ENCODE measurements around the gene RAB35. TPM values are rescaled to one million over a fixed set of nuclear protein-coding genes. Genes with fewer than 3 reads are reported as not detected.
A peak's percentile ranks its signal among the peaks of the same experiment; 100 is the strongest.
"Not testable (repeated sequence)": the region's sequence is repeated elsewhere in the genome, so short reads cannot be mapped to it uniquely, and the experiment has no call there.

RAB35 gene
- total RNA-seq, 5 donors from 2014 or later (not counting 1 experiment from before 2014, with no cell fraction given): 34.0 to 76.5 (median 60.6) TPM

GRCh38 chr12:120051535-120051934 is 65.0 kb downstream of the RAB35 start:
- Histone ChIP-seq H3K36me3 (ENCODE audit: control insufficient read depth in 2 of 2, extremely low read depth in 1 of 2, insufficient read depth in 1 of 2, low read length in 1 of 2) (peaks cover 0 to 3% of the 10 kb centered on the region in 2 donors), H3K4me3 (ENCODE audit: control insufficient read depth in 1 of 2, extremely low read depth in 1 of 2, low read length in 1 of 2) (no peak overlapping the region), H3K27ac (ENCODE audit: low read length) (no peak overlapping the region), H3K4me1 (ENCODE audit: control insufficient read depth in 1 of 2, extremely low read depth in 1 of 2, insufficient read depth in 2 of 2, low read length in 2 of 2) (peaks cover 5 to 9% of the 10 kb centered on the region in 2 experiments), H3K9me3 (no peaks in the 10 kb centered on the region), H3K27me3 (replicated peaks in 1 of 2; ENCODE audit: control insufficient read depth in 2 of 2, extremely low read depth in 1 of 2, insufficient read depth in 2 of 2, low read length in 1 of 2) (no peaks in the 10 kb centered on the region)
- Mint-ChIP-seq H3K36me3 (peaks cover 33% of the 10 kb centered on the region), H3K9me3 (peaks cover 0 to 7% (median 0%) of the 10 kb centered on the region in 3 donors), H3K4me1 (peaks cover 37 to 47% (median 42%) of the 10 kb centered on the region in 3 donors), H3K27ac (no peak overlapping the region), H3K27me3 (no peaks in the 10 kb centered on the region), H3K4me3 (no peak overlapping the region)
- ChIA-PET CTCF (interaction anchor here in 1 of 2 donors (0.8 kb wide), 1 partner anchor 1674 kb away, joined by 3 read pairs; no protein-coding TSS in a partner anchor), POLR2A (no interaction called here)
- ATAC-seq (replicated peaks in 1 of 4): no peak
- WGBS (ENCODE audit: insufficient coverage): no CpG with 5 or more reads among the region's 3 CpGs
- no peak for DNase-seq

GRCh38 chr12:120049426-120049825 is 67.1 kb downstream of the RAB35 start:
- peaks cover 5 to 9% of the 10 kb centered on the region in 2 experiments for H3K4me1 ChIP-seq (ENCODE audit: control insufficient read depth in 1 of 2, extremely low read depth in 1 of 2, insufficient read depth in 2 of 2, low read length in 2 of 2)
- POLR2A ChIA-PET: interaction anchor here in 1 of 2 donors (0.5 kb wide), 1 partner anchor 42 kb away, joined by 6 read pairs; no protein-coding TSS in a partner anchor
- H3K4me3 ChIP-seq (ENCODE audit: control insufficient read depth in 1 of 2, extremely low read depth in 1 of 2, low read length in 1 of 2): no peak overlapping the region
- DNase-seq (no peak), ATAC-seq (replicated peaks in 1 of 4) (no peak)
- H3K36me3 ChIP-seq (ENCODE audit: control insufficient read depth in 2 of 2, extremely low read depth in 1 of 2, insufficient read depth in 1 of 2, low read length in 1 of 2): peaks cover 0 to 3% of the 10 kb centered on the region in 2 donors
- WGBS (ENCODE audit: insufficient coverage): no CpG with 5 or more reads among the region's 6 CpGs
- H3K27ac ChIP-seq (ENCODE audit: low read length): no peak overlapping the region
- no peaks in the 10 kb centered on the region for H3K27me3 ChIP-seq (replicated peaks in 1 of 2; ENCODE audit: control insufficient read depth in 2 of 2, extremely low read depth in 1 of 2, insufficient read depth in 2 of 2, low read length in 1 of 2)
- H3K27ac Mint-ChIP-seq: peak overlapping the region; percentile 40 to 89
- H3K27me3 Mint-ChIP-seq: no peaks in the 10 kb centered on the region
- H3K4me3 Mint-ChIP-seq: no peak overlapping the region
- peaks cover 39% of the 10 kb centered on the region for H3K36me3 Mint-ChIP-seq
- peaks cover 0 to 7% (median 0%) of the 10 kb centered on the region in 3 donors for H3K9me3 Mint-ChIP-seq
- H3K4me1 Mint-ChIP-seq: peaks cover 37 to 49% (median 45%) of the 10 kb centered on the region in 3 donors
- CTCF ChIA-PET: no interaction called here
- H3K9me3 ChIP-seq: no peaks in the 10 kb centered on the region

GRCh38 chr12:120048263-120048662 is 68.3 kb downstream of the RAB35 start:
- no peak overlapping the region for H3K4me3 ChIP-seq (ENCODE audit: control insufficient read depth in 1 of 2, extremely low read depth in 1 of 2, low read length in 1 of 2)
- Mint-ChIP-seq H3K4me1 (peaks cover 37 to 46% (median 43%) of the 10 kb centered on the region in 3 donors), H3K27ac (peak overlapping the region; percentile 88 to 89), H3K36me3 (peaks cover 43% of the 10 kb centered on the region), H3K4me3 (peak overlapping the region in 1 of 3 donors; percentile 5), H3K27me3 (no peaks in the 10 kb centered on the region), H3K9me3 (peaks cover 0 to 7% (median 0%) of the 10 kb centered on the region in 3 donors)
- H3K4me1 ChIP-seq (ENCODE audit: control insufficient read depth in 1 of 2, extremely low read depth in 1 of 2, insufficient read depth in 2 of 2, low read length in 2 of 2): peaks cover 5 to 9% of the 10 kb centered on the region in 2 experiments
- no peaks in the 10 kb centered on the region for H3K27me3 ChIP-seq (replicated peaks in 1 of 2; ENCODE audit: control insufficient read depth in 2 of 2, extremely low read depth in 1 of 2, insufficient read depth in 2 of 2, low read length in 1 of 2)
- POLR2A ChIA-PET: interaction anchor here (1.2 to 1.4 kb wide), 3 partner anchors 9 to 34 kb away, joined by 3 to 4 read pairs (median 3); no protein-coding TSS in a partner anchor
- CTCF ChIA-PET: interaction anchor here in 1 of 2 donors (0.9 to 1.2 kb wide), 2 partner anchors 10 to 41 kb away, joined by 3 to 4 read pairs; no protein-coding TSS in a partner anchor
- peak in 1 of 35 experiments; percentile 48 for DNase-seq
- no peaks in the 10 kb centered on the region for H3K9me3 ChIP-seq
- H3K27ac ChIP-seq (ENCODE audit: low read length): peak overlapping the region; percentile 52
- peak in 3 of 4 experiments; percentile 69 to 86 (median 79) for ATAC-seq (replicated peaks in 1 of 4)
- H3K36me3 ChIP-seq (ENCODE audit: control insufficient read depth in 2 of 2, extremely low read depth in 1 of 2, insufficient read depth in 1 of 2, low read length in 1 of 2): no peaks in the 10 kb centered on the region

- H3K27me3 ChIP-seq (replicated peaks in 1 of 2; ENCODE audit: control insufficient read depth in 2 of 2, extremely low read depth in 1 of 2, insufficient read depth in 2 of 2, low read length in 1 of 2): no peaks in the 10 kb centered on the region
- peaks cover 33 to 43% (median 42%) of the 10 kb centered on the region in 3 donors for H3K4me1 Mint-ChIP-seq
- peaks cover 41% of the 10 kb centered on the region for H3K36me3 Mint-ChIP-seq
- ATAC-seq (replicated peaks in 1 of 4): no peak
- peaks cover 0 to 4% (median 0%) of the 10 kb centered on the region in 3 donors for H3K9me3 Mint-ChIP-seq
- DNase-seq: no peak
- 80% methylated on average over 1 of the region's 1 CpG for WGBS (ENCODE audit: insufficient coverage)
- POLR2A ChIA-PET: interaction anchor here (0.5 to 1.4 kb wide), 2 partner anchors 10 to 32 kb away, joined by 3 to 4 read pairs; no protein-coding TSS in a partner anchor
- CTCF ChIA-PET: interaction anchor here in 1 of 2 donors (0.6 to 1.2 kb wide), 2 partner anchors 9 to 28 kb away, joined by 3 read pairs; no protein-coding TSS in a partner anchor
- H3K36me3 ChIP-seq (ENCODE audit: control insufficient read depth in 2 of 2, extremely low read depth in 1 of 2, insufficient read depth in 1 of 2, low read length in 1 of 2): no peaks in the 10 kb centered on the region
- no peak overlapping the region for H3K4me3 ChIP-seq (ENCODE audit: control insufficient read depth in 1 of 2, extremely low read depth in 1 of 2, low read length in 1 of 2)
- no peaks in the 10 kb centered on the region for H3K9me3 ChIP-seq
- no peak overlapping the region for H3K4me3 Mint-ChIP-seq
- peaks cover 5 to 9% of the 10 kb centered on the region in 2 experiments for H3K4me1 ChIP-seq (ENCODE audit: control insufficient read depth in 1 of 2, extremely low read depth in 1 of 2, insufficient read depth in 2 of 2, low read length in 2 of 2)
- H3K27me3 Mint-ChIP-seq: no peaks in the 10 kb centered on the region
- peak overlapping the region; percentile 52 for H3K27ac ChIP-seq (ENCODE audit: low read length)
- H3K27ac Mint-ChIP-seq: peak overlapping the region; percentile 6 to 89
These were observed 69.5 kb downstream of the RAB35 start for GRCh38 chr12:120047072-120047471.

- WGBS (ENCODE audit: insufficient coverage): no CpG with 5 or more reads among the region's 5 CpGs
- Mint-ChIP-seq H3K4me1 (peaks cover 43 to 53% (median 52%) of the 10 kb centered on the region in 3 donors), H3K36me3 (peaks cover 37% of the 10 kb centered on the region)
- POLR2A ChIA-PET: interaction anchor here in 1 of 2 donors (1.0 kb wide), 1 partner anchor 38 kb away, joined by 4 read pairs; no protein-coding TSS in a partner anchor
- H3K4me3 ChIP-seq (ENCODE audit: control insufficient read depth in 1 of 2, extremely low read depth in 1 of 2, low read length in 1 of 2); H3K4me3 Mint-ChIP-seq; H3K27me3 ChIP-seq (replicated peaks in 1 of 2; ENCODE audit: control insufficient read depth in 2 of 2, extremely low read depth in 1 of 2, insufficient read depth in 2 of 2, low read length in 1 of 2); H3K27ac ChIP-seq (ENCODE audit: low read length); H3K9me3 Mint-ChIP-seq; H3K9me3 ChIP-seq; ATAC-seq (replicated peaks in 1 of 4); DNase-seq; H3K36me3 ChIP-seq (ENCODE audit: control insufficient read depth in 2 of 2, extremely low read depth in 1 of 2, insufficient read depth in 1 of 2, low read length in 1 of 2); H3K27ac Mint-ChIP-seq; CTCF ChIA-PET; H3K27me3 Mint-ChIP-seq: not testable (repeated sequence)
- H3K4me1 ChIP-seq (ENCODE audit: control insufficient read depth in 1 of 2, extremely low read depth in 1 of 2, insufficient read depth in 2 of 2, low read length in 2 of 2): peaks cover 5 to 22% of the 10 kb centered on the region in 2 experiments
These were observed 71.2 kb downstream of the RAB35 start for GRCh38 chr12:120045367-120045766.
